Endothelial cell (in vitro differentiated cells): ENCODE measurements around the gene PDE3A. TPM values are rescaled to one million over a fixed set of nuclear protein-coding genes. Genes with fewer than 3 reads are reported as not detected.

Experiments used
- DNase-seq: peaks from one replicate; pipeline ENCODE4 v3.0.0; 2021; ENCODE audit warnings: low spot score
- H3K27ac Mint-ChIP-seq: one replicate; pipeline ENCODE4 v1.8.0; 2021; ENCODE audit warnings: mixed read lengths, inconsistent platforms; ENCODE audit not compliant: unreplicated experiment
- H3K27me3 Mint-ChIP-seq: one replicate; pipeline ENCODE4 v1.8.0; 2021; ENCODE audit warnings: mild to moderate bottlenecking, moderate library complexity, mixed read lengths, inconsistent platforms; ENCODE audit not compliant: unreplicated experiment
- H3K36me3 Mint-ChIP-seq: one replicate; pipeline ENCODE4 v1.8.0; 2021; ENCODE audit warnings: mild to moderate bottlenecking, low read depth, mixed read lengths, inconsistent platforms; ENCODE audit not compliant: unreplicated experiment
- H3K4me1 Mint-ChIP-seq: one replicate; pipeline ENCODE4 v1.8.0; 2021; ENCODE audit warnings: mild to moderate bottlenecking, mixed read lengths, inconsistent platforms; ENCODE audit not compliant: unreplicated experiment
- H3K4me3 Mint-ChIP-seq: one replicate; pipeline ENCODE4 v1.8.0; 2021; ENCODE audit warnings: mild to moderate bottlenecking, mixed read lengths, inconsistent platforms; ENCODE audit not compliant: unreplicated experiment
- H3K9me3 Mint-ChIP-seq: one replicate; pipeline ENCODE4 v1.8.0; 2021; ENCODE audit warnings: mixed read lengths, inconsistent platforms; ENCODE audit not compliant: unreplicated experiment
- total RNA-seq: library from RNA; stranded (reverse); fragmentation: NEBNext Ultra II Directional; extraction: Animal tissue kit (Norgen Biotek cat#: 25700); gene quantifications from one replicate; pipeline ENCODE4 v1.2.1, GENCODE V29; 2021; ENCODE audit not compliant: unreplicated experiment
- TF ChIP-seq, protein P1 (sequence below): fragments of 200-600 bp; sonication (generic); IDR thresholded peaks from one replicate; pipeline ENCODE4 v1.5.0; 2021; ENCODE audit warnings: antibody characterized with exemption; ENCODE audit not compliant: unreplicated experiment

Gene PDE3A
- total RNA-seq, 1 donor from 2014 or later: 0.97 TPM

DNA sequence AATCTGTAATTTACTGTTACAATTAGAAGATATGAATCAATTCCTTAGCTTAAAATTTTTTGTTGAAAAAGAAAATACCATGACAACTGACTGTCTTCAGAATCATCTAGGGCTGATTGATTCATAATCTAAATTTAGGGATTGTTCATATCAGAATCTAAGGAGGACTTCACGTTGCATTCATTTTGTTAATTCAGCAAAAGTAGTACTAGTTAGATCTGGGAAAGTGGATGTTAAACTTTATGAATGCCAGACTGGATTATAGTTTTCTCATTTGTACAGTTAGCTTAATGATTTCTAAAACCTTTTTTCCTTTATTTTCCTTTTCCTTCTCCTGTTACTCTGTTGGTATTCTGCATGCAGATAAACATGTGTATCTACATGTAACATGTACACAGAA, 135.5 kb downstream of the PDE3A start:
- no peaks in the 10 kb centered on the region for H3K27me3 Mint-ChIP-seq
- no peak for DNase-seq
- no peaks in the 10 kb centered on the region for H3K36me3 Mint-ChIP-seq
- no peak overlapping the region for H3K27ac Mint-ChIP-seq
- H3K4me3 Mint-ChIP-seq: no peak overlapping the region
- TF ChIP-seq, protein P1, sequence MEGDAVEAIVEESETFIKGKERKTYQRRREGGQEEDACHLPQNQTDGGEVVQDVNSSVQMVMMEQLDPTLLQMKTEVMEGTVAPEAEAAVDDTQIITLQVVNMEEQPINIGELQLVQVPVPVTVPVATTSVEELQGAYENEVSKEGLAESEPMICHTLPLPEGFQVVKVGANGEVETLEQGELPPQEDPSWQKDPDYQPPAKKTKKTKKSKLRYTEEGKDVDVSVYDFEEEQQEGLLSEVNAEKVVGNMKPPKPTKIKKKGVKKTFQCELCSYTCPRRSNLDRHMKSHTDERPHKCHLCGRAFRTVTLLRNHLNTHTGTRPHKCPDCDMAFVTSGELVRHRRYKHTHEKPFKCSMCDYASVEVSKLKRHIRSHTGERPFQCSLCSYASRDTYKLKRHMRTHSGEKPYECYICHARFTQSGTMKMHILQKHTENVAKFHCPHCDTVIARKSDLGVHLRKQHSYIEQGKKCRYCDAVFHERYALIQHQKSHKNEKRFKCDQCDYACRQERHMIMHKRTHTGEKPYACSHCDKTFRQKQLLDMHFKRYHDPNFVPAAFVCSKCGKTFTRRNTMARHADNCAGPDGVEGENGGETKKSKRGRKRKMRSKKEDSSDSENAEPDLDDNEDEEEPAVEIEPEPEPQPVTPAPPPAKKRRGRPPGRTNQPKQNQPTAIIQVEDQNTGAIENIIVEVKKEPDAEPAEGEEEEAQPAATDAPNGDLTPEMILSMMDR: no peak
- no peaks in the 10 kb centered on the region for H3K9me3 Mint-ChIP-seq
- H3K4me1 Mint-ChIP-seq: peaks cover 1% of the 10 kb centered on the region

DNA sequence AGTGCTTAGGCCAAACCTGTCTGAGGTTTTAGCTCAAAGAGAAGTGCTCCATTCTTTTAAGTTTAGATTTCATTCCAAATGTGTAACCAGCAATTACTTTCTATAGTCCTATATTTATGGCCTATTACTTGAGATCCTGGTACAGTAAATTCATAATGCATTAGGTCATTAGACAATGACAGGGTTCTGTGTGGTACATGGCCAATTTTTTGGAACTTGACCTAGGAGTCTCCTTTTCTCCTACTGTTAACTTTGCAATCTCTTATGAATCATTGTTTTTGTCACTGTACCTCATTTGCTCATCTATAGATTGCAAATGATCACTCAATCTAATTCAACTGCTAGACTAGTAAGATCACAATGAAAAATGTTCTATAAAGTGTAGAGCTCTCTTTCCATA, 136.7 kb downstream of the PDE3A start:
- H3K27ac Mint-ChIP-seq: no peak overlapping the region
- no peaks in the 10 kb centered on the region for H3K36me3 Mint-ChIP-seq
- DNase-seq: no peak
- no peaks in the 10 kb centered on the region for H3K4me1 Mint-ChIP-seq
- TF ChIP-seq, protein P1: no peak
- no peaks in the 10 kb centered on the region for H3K27me3 Mint-ChIP-seq
- H3K4me3 Mint-ChIP-seq: no peak overlapping the region
- no peaks in the 10 kb centered on the region for H3K9me3 Mint-ChIP-seq

DNA sequence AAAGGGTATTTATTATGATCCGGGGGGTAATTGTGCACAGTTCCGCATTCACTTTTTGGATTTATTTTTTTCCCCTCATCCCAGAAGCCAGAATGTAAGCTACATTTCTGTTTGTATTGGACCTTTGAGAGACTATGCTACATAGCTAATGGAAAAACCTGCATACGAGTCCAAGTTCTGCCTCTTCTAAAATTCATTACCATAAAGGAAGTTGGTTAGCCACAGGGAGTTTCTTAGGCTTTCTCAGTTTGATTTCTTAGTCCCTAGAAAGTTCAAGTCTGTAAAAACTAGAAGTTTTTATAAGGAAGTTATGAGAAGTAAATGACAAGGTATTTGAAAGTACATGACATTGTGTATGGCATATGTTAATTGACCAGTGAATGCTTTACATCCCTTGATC, 138.7 kb downstream of the PDE3A start:
- Mint-ChIP-seq H3K27me3 (no peaks in the 10 kb centered on the region), H3K9me3 (no peaks in the 10 kb centered on the region), H3K4me3 (no peak overlapping the region), H3K4me1 (no peaks in the 10 kb centered on the region), H3K27ac (no peak overlapping the region), H3K36me3 (no peaks in the 10 kb centered on the region)
- TF ChIP-seq, protein P1: no peak
- DNase-seq: no peak

DNA sequence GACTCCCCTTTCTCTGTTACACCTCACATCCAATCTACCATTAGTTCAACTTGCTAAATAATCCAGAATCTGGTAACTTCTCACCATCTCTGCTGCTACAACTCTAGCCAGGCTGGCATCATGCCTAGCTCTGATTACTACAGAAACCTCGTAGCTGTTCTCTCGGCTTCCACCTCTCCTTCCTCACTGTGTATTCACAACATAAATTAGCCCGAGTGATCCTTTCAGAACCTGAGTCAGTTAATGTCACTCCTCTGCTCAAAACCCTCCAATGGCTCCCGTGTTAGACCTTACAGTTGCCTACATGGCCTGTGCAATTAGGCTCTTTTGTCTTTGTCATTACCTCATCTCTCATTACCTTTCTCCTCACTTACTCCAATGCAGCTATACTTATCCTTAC, 139.4 kb downstream of the PDE3A start:
- no peaks in the 10 kb centered on the region for H3K4me1 Mint-ChIP-seq
- H3K9me3 Mint-ChIP-seq: no peaks in the 10 kb centered on the region
- H3K36me3 Mint-ChIP-seq: no peaks in the 10 kb centered on the region
- no peak overlapping the region for H3K4me3 Mint-ChIP-seq
- H3K27me3 Mint-ChIP-seq: no peaks in the 10 kb centered on the region
- H3K27ac Mint-ChIP-seq: no peak overlapping the region
- DNase-seq: no peak
- TF ChIP-seq, protein P1: no peak

DNA sequence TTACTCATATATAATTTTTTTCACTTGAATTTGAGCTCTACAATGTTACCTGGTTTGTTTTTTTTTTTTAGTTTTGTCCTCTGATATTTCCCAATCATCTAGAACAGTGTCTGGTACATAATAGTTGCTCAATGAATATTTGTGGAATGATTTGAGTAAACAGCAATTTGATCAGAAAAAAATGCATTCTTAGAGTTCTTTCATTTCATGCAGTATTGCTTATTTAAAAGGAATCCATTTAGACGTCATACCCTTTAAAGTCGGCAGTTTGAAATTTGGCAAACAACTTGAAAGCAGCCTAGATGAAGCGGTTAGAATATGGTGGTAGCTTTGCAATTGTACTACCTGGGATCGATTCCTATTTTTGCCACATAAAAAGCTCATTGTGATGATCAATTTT, 140.0 kb downstream of the PDE3A start:
- Mint-ChIP-seq H3K4me1 (no peaks in the 10 kb centered on the region), H3K9me3 (no peaks in the 10 kb centered on the region), H3K36me3 (no peaks in the 10 kb centered on the region), H3K27ac (no peak overlapping the region), H3K4me3 (no peak overlapping the region), H3K27me3 (no peaks in the 10 kb centered on the region)
- DNase-seq: no peak
- TF ChIP-seq, protein P1: no peak
